Right lobe of liver (tissue), 4 donors: Measurements from ENCODE around the gene PISD.

Source experiments
- CTCF ChIP-seq, 4 donors: fragments of 200-600 bp in 3 of 4; fragments of 450-650 bp in 1 of 4; IDR thresholded peaks; one replicate each; pipeline versions ENCODE4 v1.5.1 to v1.8.0; 2016 to 2022; ENCODE audit warnings: antibody characterized with exemption in 4 of 4, mild to moderate bottlenecking in 2 of 4
- POLR2A ChIP-seq: fragments of 450-650 bp; IDR thresholded peaks from one replicate; pipeline ENCODE4 v1.6.1; 2017; ENCODE audit warnings: antibody characterized with exemption, mild to moderate bottlenecking
- donor health status: DM: no; HTN: no; CAD: no.
- donor health status: DM: no; HTN: no; CAD: no.
- donor health status: DM: no; HTN: yes; CAD: no.

GRCh38 chr22:31569126-31569525 is 92.9 kb downstream of the PISD start:
- TF ChIP-seq POLR2A (no peak), CTCF (IDR thresholded peaks at IDR 0.05) (no peak)
